GF-D8 (cell line): ENCODE measurements around the gene HTR3D.
"Not testable (repeated sequence)": the region's sequence is repeated elsewhere in the genome, so short reads cannot be mapped to it uniquely, and the experiment has no call there.

Experiments
- DNase-seq: peaks from one replicate; lab custom pipeline; 2025; lab: John Stamatoyannopoulos, UW

HTR3D gene

DNA sequence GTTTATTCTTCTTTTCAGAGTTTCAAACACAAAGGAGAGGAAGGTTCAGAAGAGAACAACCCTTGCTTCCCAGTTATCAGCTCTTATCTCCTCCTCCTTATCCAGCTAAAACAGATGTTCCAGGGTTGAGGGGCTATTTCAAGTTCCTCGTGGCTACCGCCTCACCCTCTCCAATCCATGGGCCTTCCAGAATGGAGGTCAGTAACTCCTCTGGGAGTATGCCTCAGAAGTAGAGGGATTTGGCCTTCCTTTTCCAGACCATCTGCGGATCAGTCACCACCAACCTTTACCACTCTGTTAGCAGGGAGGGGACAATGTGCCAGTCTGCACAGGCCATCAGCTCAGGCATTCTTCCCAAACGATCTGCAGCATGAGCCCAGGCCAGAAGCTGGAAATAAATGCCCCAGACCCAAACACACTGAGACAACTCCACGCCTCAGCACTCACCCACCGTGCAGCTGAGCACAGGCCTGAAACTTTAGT is 36.1 kb downstream of the HTR3D start:
- no peak for DNase-seq

GRCh38 chr3:184068344-184068743 is 36.8 kb downstream of the HTR3D start:
- DNase-seq, result no peak

- not testable (repeated sequence) for DNase-seq
Observed at GRCh38 chr3:184071142-184071541, 39.6 kb downstream of the HTR3D start.

DNA sequence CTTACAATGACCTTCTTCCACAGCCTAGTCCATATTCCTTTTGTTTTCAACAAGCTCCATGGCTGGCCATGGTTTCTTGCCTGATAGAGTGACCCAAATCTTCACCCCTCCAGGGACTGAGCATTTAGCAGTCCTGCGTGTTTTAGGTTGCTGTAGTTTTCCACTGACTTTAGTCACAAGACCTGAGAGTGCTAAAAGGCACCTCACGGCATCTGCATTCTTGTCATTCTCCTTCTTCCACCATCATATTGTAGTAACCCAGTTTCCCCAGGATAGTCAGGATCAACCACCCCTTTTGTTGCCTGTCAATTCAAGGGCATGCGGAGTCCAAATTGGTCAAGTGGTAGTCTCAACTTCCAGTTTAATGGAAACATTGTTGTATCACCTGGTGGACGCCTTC is 42.1 kb downstream of the HTR3D start:
- no peak for DNase-seq

DNA sequence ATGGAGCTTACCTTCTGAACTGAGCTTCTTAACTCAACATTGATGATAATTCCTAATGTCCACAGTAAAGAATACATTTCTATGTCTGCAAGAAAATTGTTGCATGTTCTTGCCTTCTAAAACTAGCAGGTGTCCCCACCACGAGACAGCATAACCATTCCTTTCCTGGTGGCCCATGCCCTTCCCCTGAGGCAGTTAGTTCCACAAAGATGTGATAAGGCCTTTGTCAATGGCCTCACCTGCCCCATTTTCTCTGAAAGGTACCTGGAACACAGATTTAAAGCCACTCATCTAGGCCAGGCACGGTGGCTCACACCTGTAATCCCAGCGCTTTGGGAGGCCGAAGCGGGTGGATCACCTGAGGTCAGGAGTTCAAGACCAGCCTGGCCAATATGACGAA is 44.4 kb downstream of the HTR3D start:
- DNase-seq, result no peak

- DNase-seq, result no peak
Observed at GRCh38 chr3:184077881-184078280, 46.3 kb downstream of the HTR3D start.

DNA sequence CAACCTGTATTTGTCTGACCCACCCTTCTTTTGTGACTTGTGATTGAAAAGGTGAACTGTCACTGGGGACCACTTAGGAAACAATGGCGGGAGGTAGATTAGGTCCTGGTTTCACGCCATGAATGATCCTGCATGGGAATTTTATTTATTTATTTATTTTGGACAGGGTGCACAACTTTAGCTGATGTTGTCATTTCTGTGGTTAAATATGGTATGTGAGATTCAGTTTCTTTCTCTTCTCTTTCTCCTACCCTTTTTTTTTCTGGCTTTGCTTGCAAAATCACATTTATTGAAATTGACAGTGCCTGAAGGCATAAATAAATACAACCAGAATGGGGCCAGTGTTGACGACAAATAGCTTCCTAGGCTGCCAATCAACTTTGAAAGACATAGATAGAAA is 47.3 kb downstream of the HTR3D start:
- DNase-seq, result no peak

DNA sequence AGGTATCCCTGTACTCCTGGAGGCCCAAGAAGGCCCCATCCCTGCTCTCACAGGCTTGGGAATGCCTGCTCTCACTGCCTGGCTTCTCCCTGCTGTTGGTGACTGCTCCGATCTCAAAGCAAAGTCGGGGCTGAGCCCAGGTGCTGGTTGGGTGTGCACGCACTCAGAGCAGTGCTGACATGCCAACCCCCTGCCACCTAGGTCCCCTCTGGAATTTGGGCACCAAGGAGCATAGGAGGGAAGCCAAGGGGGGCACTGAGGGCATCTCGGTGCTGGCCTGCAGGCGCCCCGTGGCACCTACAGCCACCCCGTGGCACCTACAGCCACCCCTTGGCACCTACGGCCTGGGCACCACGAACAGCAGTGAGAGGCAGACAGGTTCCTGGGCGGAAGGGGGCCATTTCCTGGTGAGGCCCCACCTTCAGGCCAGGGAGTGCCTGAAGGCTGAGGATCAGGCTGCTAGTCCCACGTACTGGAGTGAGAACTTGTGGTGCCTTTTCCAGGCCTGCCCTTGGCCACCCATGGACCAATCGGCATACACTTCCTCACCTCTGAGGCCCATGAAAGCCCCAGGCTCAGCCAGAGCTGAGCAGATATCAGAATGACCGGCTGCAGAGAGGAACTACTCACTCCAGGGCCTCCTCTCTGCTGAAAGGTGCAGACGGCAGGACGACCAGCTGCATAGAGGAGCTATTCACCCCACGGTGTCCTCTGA is 49.7 kb downstream of the HTR3D start:
- DNase-seq, result no peak

- DNase-seq, result no peak
Observed at GRCh38 chr3:184082034-184082433, 50.5 kb downstream of the HTR3D start.

DNA sequence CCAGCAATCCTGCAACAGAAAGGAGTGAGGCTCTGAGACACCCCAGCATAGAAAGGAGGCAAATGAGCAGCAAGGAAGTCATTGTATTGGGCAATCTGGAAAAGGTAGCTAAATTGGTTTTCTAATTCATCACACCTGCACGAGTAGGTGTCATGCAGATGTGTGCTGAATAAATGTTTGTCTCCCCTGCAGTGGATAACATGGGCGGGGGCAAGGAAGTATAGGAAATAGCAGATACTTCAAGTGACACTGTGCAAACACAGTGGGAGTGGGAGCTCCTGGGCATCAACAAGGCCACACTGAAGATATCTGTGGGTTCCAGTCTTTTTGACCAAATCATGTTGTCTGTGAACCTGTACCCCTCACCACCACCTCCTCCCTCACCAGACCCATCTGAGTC is 50.9 kb downstream of the HTR3D start:
- DNase-seq, result no peak

GRCh38 chr3:184085389-184085852 is 53.9 kb downstream of the HTR3D start:
- DNase-seq, result peak; percentile 42
